ENCODE measurements around the gene CLASP1. TPM values are rescaled to one million over a fixed set of nuclear protein-coding genes. Genes with fewer than 3 reads are reported as not detected.
"Not testable (repeated sequence)": the region's sequence is repeated elsewhere in the genome, so short reads cannot be mapped to it uniquely, and the experiment has no call there.

CLASP1 gene
- total RNA-seq, 4 donors from 2014 or later = 43.0 to 53.9 (median 51.3) TPM

DNA sequence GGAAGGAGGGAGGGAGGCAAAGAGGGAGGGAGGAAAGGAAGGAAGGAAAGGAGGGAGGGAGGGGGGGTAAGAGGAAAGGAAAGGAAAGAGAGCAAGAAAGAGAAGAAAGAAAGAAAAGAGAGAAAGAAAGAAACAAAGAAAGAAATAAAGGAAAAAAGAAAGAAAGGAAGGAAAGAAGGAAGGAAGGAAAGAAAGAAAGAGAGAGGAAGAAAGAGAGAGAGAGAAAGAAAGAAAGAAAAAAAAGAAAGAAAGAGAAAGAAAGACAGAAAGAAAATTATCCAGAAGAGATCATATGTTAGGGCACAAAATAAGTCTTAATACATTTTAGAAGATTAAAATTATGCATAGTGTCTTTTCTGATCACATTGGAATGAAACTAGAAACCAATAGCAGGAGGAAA is 339.9 kb downstream of the CLASP1 start:
- H3K27ac ChIP-seq = no peak overlapping the region
- no peaks in the 10 kb centered on the region for H3K36me3 ChIP-seq
- no peaks in the 10 kb centered on the region for H3K9me3 ChIP-seq
- no peak overlapping the region for H3K4me3 ChIP-seq
- intact Hi-C loops (cut with DNase I; ENCODE audit: low total_unique reads) = no loop called here
- TF ChIP-seq CTCF (IDR thresholded peaks at IDR 0.05) = no peak
- no peak for TF ChIP-seq EP300 (IDR thresholded peaks at IDR 0.05; ENCODE audit: low read depth)
- TF ChIP-seq POLR2AphosphoS5 (IDR thresholded peaks at IDR 0.05) = no peak
- TF ChIP-seq POLR2A (IDR thresholded peaks at IDR 0.05) = no peak
- H3K27me3 ChIP-seq = peaks cover 9% of the 10 kb centered on the region
- no peak for DNase-seq
- in situ Hi-C loops (cut with MboI; ENCODE audit: low pct_ligation_motif_present in 1 of 4, low pct_unique_long_range_greater_than_20kb in 1 of 4, low sequenced_read_pairs in 3 of 4) = loop anchor here in 2 of 4 donors (25.0 kb wide), 2 partner anchors 172 to 197 kb away; no protein-coding TSS in a partner anchor
- H3K4me1 ChIP-seq = no peaks in the 10 kb centered on the region

DNA sequence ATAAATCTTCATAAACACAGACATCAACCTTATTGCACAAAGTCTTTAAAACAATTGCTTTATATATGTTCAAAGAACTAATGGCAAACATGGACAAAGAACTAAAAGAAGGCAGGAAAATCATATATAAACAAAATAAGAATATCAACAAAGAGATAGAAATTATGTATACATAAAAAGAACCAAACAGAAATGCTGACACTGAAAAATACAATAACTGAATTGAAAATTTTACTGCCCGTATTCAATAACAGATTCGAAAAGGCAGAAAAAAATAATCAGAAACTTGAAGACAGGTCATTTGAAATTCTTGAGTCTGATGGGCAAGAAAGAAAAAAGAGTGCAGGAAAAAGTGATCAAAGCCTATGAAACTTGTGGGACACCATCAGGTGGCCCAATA is 342.2 kb downstream of the CLASP1 start:
- Histone ChIP-seq H3K4me1 (peaks cover 0 to 8% (median 0%) of the 10 kb centered on the region in 4 donors), H3K9me3 (no peaks in the 10 kb centered on the region), H3K27ac (no peak overlapping the region), H3K36me3 (no peaks in the 10 kb centered on the region), H3K4me3 (no peak overlapping the region), H3K27me3 (peaks cover 9% of the 10 kb centered on the region)
- intact Hi-C loops (cut with DNase I; ENCODE audit: low total_unique reads) = no loop called here
- WGBS, 2 donors (ENCODE audit: low coverage in 1 of 2) = 93 to 95% methylated on average over 2 of the region's 2 CpGs
- TF ChIP-seq POLR2A (IDR thresholded peaks at IDR 0.05) (no peak), CTCF (IDR thresholded peaks at IDR 0.05) (no peak), POLR2AphosphoS5 (IDR thresholded peaks at IDR 0.05) (no peak), EP300 (IDR thresholded peaks at IDR 0.05; ENCODE audit: low read depth) (no peak)
- in situ Hi-C loops (cut with MboI; ENCODE audit: low pct_ligation_motif_present in 1 of 4, low pct_unique_long_range_greater_than_20kb in 1 of 4, low sequenced_read_pairs in 3 of 4) = loop anchor here in 2 of 4 donors (25.0 kb wide), 2 partner anchors 170 to 195 kb away; no protein-coding TSS in a partner anchor
- DNase-seq = no peak

- TF ChIP-seq EP300 (IDR thresholded peaks at IDR 0.05; ENCODE audit: low read depth) (no peak), POLR2AphosphoS5 (IDR thresholded peaks at IDR 0.05) (no peak), CTCF (IDR thresholded peaks at IDR 0.05) (no peak), POLR2A (IDR thresholded peaks at IDR 0.05) (no peak)
- in situ Hi-C loops (cut with MboI; ENCODE audit: low pct_ligation_motif_present in 1 of 4, low pct_unique_long_range_greater_than_20kb in 1 of 4, low sequenced_read_pairs in 3 of 4) = loop anchor here in 2 of 4 donors (25.0 kb wide), 2 partner anchors 168 to 193 kb away; no protein-coding TSS in a partner anchor
- Histone ChIP-seq H3K4me1 (peaks cover 0 to 8% (median 0%) of the 10 kb centered on the region in 4 donors), H3K36me3 (no peaks in the 10 kb centered on the region), H3K27me3 (peaks cover 9% of the 10 kb centered on the region), H3K9me3 (no peaks in the 10 kb centered on the region), H3K4me3 (no peak overlapping the region), H3K27ac (no peak overlapping the region)
- DNase-seq = no peak
- intact Hi-C loops (cut with DNase I; ENCODE audit: low total_unique reads) = no loop called here
- WGBS, 2 donors (ENCODE audit: low coverage in 1 of 2) = 63 to 66% methylated on average over 1 to 2 of the region's 2 CpGs
These were observed 344.3 kb downstream of the CLASP1 start for GRCh38 chr2:121304941-121305340.

- in situ Hi-C loops (cut with MboI; ENCODE audit: low pct_ligation_motif_present in 1 of 4, low pct_unique_long_range_greater_than_20kb in 1 of 4, low sequenced_read_pairs in 3 of 4) = loop anchor here in 2 of 4 donors (25.0 kb wide), 2 partner anchors 166 to 191 kb away; no protein-coding TSS in a partner anchor
- Histone ChIP-seq H3K4me1 (peaks cover 0 to 8% (median 0%) of the 10 kb centered on the region in 4 donors), H3K4me3 (no peak overlapping the region), H3K36me3 (no peaks in the 10 kb centered on the region), H3K27me3 (peaks cover 9% of the 10 kb centered on the region), H3K27ac (no peak overlapping the region), H3K9me3 (no peaks in the 10 kb centered on the region)
- TF ChIP-seq POLR2AphosphoS5 (IDR thresholded peaks at IDR 0.05) = no peak
- TF ChIP-seq POLR2A (IDR thresholded peaks at IDR 0.05) = no peak
- no peak for TF ChIP-seq EP300 (IDR thresholded peaks at IDR 0.05; ENCODE audit: low read depth)
- no peak for TF ChIP-seq CTCF (IDR thresholded peaks at IDR 0.05)
- intact Hi-C loops (cut with DNase I; ENCODE audit: low total_unique reads) = no loop called here
- peak; percentile 40 for DNase-seq
- 34% methylated on average over 2 of the region's 2 CpGs; no CpG with 5 or more reads in 1 of the 2 donors for WGBS, 2 donors (ENCODE audit: low coverage in 1 of 2)
These were observed 345.6 kb downstream of the CLASP1 start for GRCh38 chr2:121303531-121304263.

- intact Hi-C loops (cut with DNase I; ENCODE audit: low total_unique reads); DNase-seq; H3K4me1 ChIP-seq; H3K27ac ChIP-seq; H3K4me3 ChIP-seq; H3K36me3 ChIP-seq; H3K9me3 ChIP-seq; H3K27me3 ChIP-seq: not testable (repeated sequence)
- in situ Hi-C loops (cut with MboI; ENCODE audit: low pct_ligation_motif_present in 1 of 4, low pct_unique_long_range_greater_than_20kb in 1 of 4, low sequenced_read_pairs in 3 of 4) = loop anchor here in 2 of 4 donors (25.0 kb wide), 2 partner anchors 164 to 189 kb away; no protein-coding TSS in a partner anchor
These were observed 348.1 kb downstream of the CLASP1 start for GRCh38 chr2:121301190-121301589.
